H1 (cell line): ENCODE results near the gene PID1. TPM values are rescaled to one million over a fixed set of nuclear protein-coding genes. Genes with fewer than 3 reads are reported as not detected.

Experiments used
- CTCF ChIA-PET: fragments of 300-600 bp; sonication (Branson Sonifier 250); formaldehyde crosslinking; loops from one replicate; lab custom pipeline; 2021; ENCODE audit not compliant: partially characterized antibody; lab: Charles Lee
- POLR2A ChIA-PET: fragments of 300-600 bp; sonication (Branson Sonifier 250); formaldehyde crosslinking; loops from one replicate; lab custom pipeline; 2021; ENCODE audit warnings: inconsistent platforms; ENCODE audit not compliant: partially characterized antibody; lab: Charles Lee
- DNase-seq, 2 experiments: peaks; one replicate each; pipeline versions ENCODE4 v3.0.0 to v3.0.0-alpha.2; 2010 to 2022; ENCODE audit warnings: low spot score in 2 of 2, low read depth in 1 of 2, mixed read lengths in 1 of 2
- FAIRE-seq: peaks from 2 replicates; lab custom pipeline; 2011; peaks lifted over from hg19 to GRCh38; lab: Jason Lieb, UNC
- H2AFZ ChIP-seq: 2 replicates; pipeline ENCODE4 v1.8.1; 2012; ENCODE audit warnings: low read length, inconsistent platforms
- H2AK5ac ChIP-seq: 2 replicates; pipeline ENCODE4 v1.6.1; 2013; ENCODE audit warnings: low read depth, low read length
- H2BK120ac ChIP-seq: replicated peaks from 2 replicates; pipeline ENCODE3; 2013; ENCODE audit warnings: low read depth, low read length, inconsistent platforms
- H2BK12ac ChIP-seq: 2 replicates; pipeline ENCODE4 v1.6.1; 2013; ENCODE audit warnings: low read depth, low read length
- H2BK15ac ChIP-seq: 2 replicates; pipeline ENCODE4 v1.6.1; 2013; ENCODE audit warnings: low read length
- H2BK20ac ChIP-seq: 2 replicates; pipeline ENCODE4 v1.6.1; 2013; ENCODE audit warnings: low read length
- H2BK5ac ChIP-seq: 2 replicates; pipeline ENCODE4 v1.6.1; 2013; ENCODE audit warnings: low read depth, low read length
- H3K14ac ChIP-seq: 2 replicates; pipeline ENCODE4 v1.6.1; 2013; ENCODE audit warnings: inconsistent platforms; ENCODE audit not compliant: insufficient read length
- H3K18ac ChIP-seq: 2 replicates; pipeline ENCODE4 v1.6.1; 2013; ENCODE audit warnings: low read length; ENCODE audit errors: extremely low read depth
- H3K23ac ChIP-seq: 2 replicates; pipeline ENCODE4 v1.6.1; 2013; ENCODE audit warnings: inconsistent platforms; ENCODE audit not compliant: insufficient read length
- H3K23me2 ChIP-seq: 2 replicates; pipeline ENCODE4 v1.6.1; 2013; ENCODE audit warnings: low read depth, low read length
- H3K27ac ChIP-seq: 2 replicates; pipeline ENCODE4 v1.6.1; 2011; ENCODE audit warnings: low read depth, low read length, inconsistent platforms
- H3K27me3 ChIP-seq, 4 experiments: replicated peaks in 1 of 4; 1 replicate in 1 of 4; 2 replicates in 3 of 4; pipeline versions ENCODE4 v1.6.1 to v1.8.1; 2011 to 2013; ENCODE audit warnings: low read length in 3 of 4, mild to moderate bottlenecking in 3 of 4, inconsistent platforms in 2 of 4, mixed read lengths in 2 of 4, moderate library complexity in 1 of 4; ENCODE audit not compliant: control insufficient read depth in 3 of 4, insufficient read depth in 3 of 4; ENCODE audit errors: extremely low read depth in 1 of 4
- H3K36me3 ChIP-seq, 4 experiments: 2 replicates each; pipeline versions ENCODE4 v1.6.1 to v1.8.1; 2011 to 2013; ENCODE audit warnings: mild to moderate bottlenecking in 4 of 4, low read length in 3 of 4, moderate library complexity in 2 of 4, control low read depth in 1 of 4, inconsistent platforms in 1 of 4; ENCODE audit not compliant: insufficient read depth in 4 of 4, control insufficient read depth in 2 of 4
- H3K4ac ChIP-seq: replicated peaks from 2 replicates; pipeline ENCODE3; 2013; ENCODE audit warnings: low read length, low read depth, mixed read lengths, inconsistent platforms; ENCODE audit not compliant: insufficient read length
- H3K4me1 ChIP-seq, 4 experiments: replicated peaks in 1 of 4; 1 replicate in 1 of 4; 2 replicates in 3 of 4; pipeline versions ENCODE4 v1.6.1 to v1.8.1; 2011 to 2013; ENCODE audit warnings: low read length in 3 of 4, inconsistent platforms in 2 of 4, mixed read lengths in 1 of 4; ENCODE audit not compliant: insufficient read depth in 4 of 4, control insufficient read depth in 3 of 4
- H3K4me2 ChIP-seq, 2 experiments: 2 replicates each; pipeline versions ENCODE4 v1.6.1 to v1.8.1; 2011 to 2013; ENCODE audit warnings: low read depth in 2 of 2, low read length in 2 of 2, control low read depth in 1 of 2, inconsistent platforms in 1 of 2, mild to moderate bottlenecking in 1 of 2; ENCODE audit not compliant: insufficient read depth in 1 of 2
- H3K4me3 ChIP-seq, 4 experiments: fragments of 200-600, 300-600 bp in 1 of 4; sonication (generic), shearing (Covaris generic), sonication (Bioruptor Twin) in 1 of 4; 2 replicates each; pipeline versions ENCODE4 v1.5.1 to v1.8.1; 2011 to 2016; ENCODE audit warnings: low read length in 4 of 4, low read depth in 3 of 4, control low read depth in 2 of 4, inconsistent platforms in 2 of 4, mild to moderate bottlenecking in 2 of 4, mixed read lengths in 1 of 4, moderate library complexity in 1 of 4; ENCODE audit not compliant: insufficient read depth in 2 of 4; ENCODE audit errors: extremely low read depth in 1 of 4
- H3K56ac ChIP-seq: replicated peaks from 2 replicates; pipeline ENCODE3; 2013; ENCODE audit warnings: low read depth, mild to moderate bottlenecking, mixed read lengths, low read length, inconsistent platforms; ENCODE audit not compliant: insufficient read length
- H3K79me1 ChIP-seq: 2 replicates; pipeline ENCODE4 v1.6.1; 2013; ENCODE audit warnings: low read depth, low read length, control low read depth
- H3K79me2 ChIP-seq, 2 experiments: 2 replicates each; pipeline versions ENCODE4 v1.6.1 to v1.8.1; 2012 to 2013; ENCODE audit warnings: low read length in 2 of 2, mild to moderate bottlenecking in 2 of 2, inconsistent platforms in 1 of 2; ENCODE audit not compliant: insufficient read depth in 2 of 2, control insufficient read depth in 1 of 2
- H3K9ac ChIP-seq, 4 experiments: replicated peaks in 1 of 4; 1 replicate in 1 of 4; 2 replicates in 3 of 4; pipeline versions ENCODE4 v1.6.1 to v1.8.1; 2011 to 2013; ENCODE audit warnings: low read depth in 3 of 4, low read length in 3 of 4, control low read depth in 2 of 4, mild to moderate bottlenecking in 2 of 4, moderate library complexity in 2 of 4, inconsistent platforms in 1 of 4; ENCODE audit errors: extremely low read depth in 1 of 4
- H3K9me3 ChIP-seq, 2 experiments: 2 replicates each; pipeline versions ENCODE4 v1.6.1 to v1.8.1; 2012 to 2013; ENCODE audit warnings: mild to moderate bottlenecking in 2 of 2, moderate library complexity in 2 of 2, control low read depth in 1 of 2, inconsistent platforms in 1 of 2, low read depth in 1 of 2, low read length in 1 of 2, mixed read lengths in 1 of 2; ENCODE audit not compliant: insufficient read depth in 2 of 2
- H4K20me1 ChIP-seq, 2 experiments: replicated peaks in 1 of 2; 2 replicates each; pipeline versions ENCODE3 to v1.8.1; 2011 to 2013; ENCODE audit warnings: inconsistent platforms in 2 of 2, low read length in 2 of 2, mild to moderate bottlenecking in 1 of 2; ENCODE audit not compliant: insufficient read depth in 2 of 2, control insufficient read depth in 1 of 2
- H4K5ac ChIP-seq: 2 replicates; pipeline ENCODE4 v1.6.1; 2013; ENCODE audit warnings: low read length, low read depth, mixed read lengths, inconsistent platforms; ENCODE audit not compliant: insufficient read length
- H4K8ac ChIP-seq: 2 replicates; pipeline ENCODE4 v1.8.0; 2013; ENCODE audit warnings: mild to moderate bottlenecking, moderate library complexity, low read length, inconsistent platforms; ENCODE audit not compliant: insufficient read depth; ENCODE audit errors: extremely low read depth
- H4K91ac ChIP-seq: replicated peaks from 2 replicates; pipeline ENCODE3; 2013; ENCODE audit warnings: low read length, mixed read lengths, inconsistent platforms; ENCODE audit not compliant: insufficient read length
- CHD2 ChIP-seq: IDR thresholded peaks from 2 replicates; pipeline ENCODE4 v1.6.1; 2012; ENCODE audit warnings: low read length, improper control_type of control experiment
- GABPA ChIP-seq: IDR thresholded peaks from 2 replicates; pipeline ENCODE4 v1.6.1; 2011; ENCODE audit warnings: mild to moderate bottlenecking, low read length, moderate library complexity, borderline replicate concordance; ENCODE audit not compliant: insufficient read depth
- HDAC6 ChIP-seq: IDR thresholded peaks from one replicate; pipeline ENCODE4 v1.7.1; 2012; ENCODE audit warnings: low read depth, mild to moderate bottlenecking, inconsistent platforms, low read length, moderate library complexity
- JUN ChIP-seq: IDR thresholded peaks from 2 replicates; pipeline ENCODE4 v1.6.1; 2011; ENCODE audit warnings: low read depth, mild to moderate bottlenecking, improper control_type of control experiment, low read length
- NRF1 ChIP-seq: IDR thresholded peaks from 2 replicates; pipeline ENCODE4 v1.6.1; 2011; ENCODE audit warnings: mild to moderate bottlenecking, low read depth, low read length, improper control_type of control experiment
- PHF8 ChIP-seq: fragments of 200-600 bp; sonication (generic); conservative IDR thresholded peaks from 2 replicates; pipeline ENCODE4 v1.7.1; 2012; ENCODE audit warnings: low read depth, mild to moderate bottlenecking, inconsistent platforms, low read length, moderate library complexity
- POLR2AphosphoS5 ChIP-seq: IDR thresholded peaks from 2 replicates; pipeline ENCODE4 v1.6.1; 2011; ENCODE audit warnings: low read depth, low read length
- RBBP5 ChIP-seq: IDR thresholded peaks from 2 replicates; pipeline ENCODE4 v1.7.1; 2012; ENCODE audit warnings: low read depth, mild to moderate bottlenecking, inconsistent platforms, low read length, moderate library complexity, borderline replicate concordance
- TAF1 ChIP-seq: IDR thresholded peaks from 2 replicates; pipeline ENCODE4 v1.6.1; 2011; ENCODE audit warnings: mild to moderate bottlenecking, low read depth, low read length
- TCF12 ChIP-seq: IDR thresholded peaks from 2 replicates; pipeline ENCODE4 v1.6.1; 2011; ENCODE audit warnings: low read depth, mild to moderate bottlenecking, low read length
- WGBS, 2 experiments: shearing (Covaris generic) in 1 of 2; methylation state at CpG; one replicate each; pipeline versions ENCODE4 v1.1.6 to v1.1.7; 2013 to 2015; ENCODE audit warnings: low lambda C conversion rate in 2 of 2, mixed read lengths in 2 of 2, inconsistent platforms in 1 of 2, low coverage in 1 of 2, missing lambda C conversion rate in 1 of 2; ENCODE audit not compliant: insufficient replicate concordance in 2 of 2, insufficient coverage in 1 of 2, insufficient read length in 1 of 2; ENCODE audit errors: extremely low coverage in 1 of 2, missing lambda C conversion rate in 1 of 2; 5-methylcytosine and 5-hydroxymethylcytosine counted together
- polyA plus RNA-seq, 7 experiments: library from polyadenylated mRNA; depleted of rRNA in 3 of 7; stranded (reverse) in 5 of 7; unstranded in 2 of 7; fragments of >200 nt in 5 of 7; fragments of 200-250 nt in 2 of 7; gene quantifications; 1 replicate in 5 of 7; 2 replicates in 1 of 7; 4 replicates in 1 of 7; pipeline versions ENCODE4 v1.2.1 to v1.2.3, GENCODE V29; 2011 to 2013; ENCODE audit warnings: missing spikeins in 2 of 7, mixed read lengths in 2 of 7
- total RNA-seq: library from RNA; stranded (reverse); fragmentation: NEBNext Ultra II Directional; extraction: Animal tissue kit (Norgen Biotek cat#: 25700); gene quantifications from 2 replicates; pipeline ENCODE4 v1.2.1, GENCODE V29; 2021
- TF ChIP-seq, protein P1 (sequence below): IDR thresholded peaks from 2 replicates; pipeline ENCODE4 v1.6.1; 2012; ENCODE audit warnings: low read length, inconsistent platforms

Gene PID1
- total and polyA plus RNA-seq, 2 of the 8 experiments (the other 6 are each of a cell fraction or from before 2014, with no cell fraction given): 1.5 to 3.3 TPM

DNA sequence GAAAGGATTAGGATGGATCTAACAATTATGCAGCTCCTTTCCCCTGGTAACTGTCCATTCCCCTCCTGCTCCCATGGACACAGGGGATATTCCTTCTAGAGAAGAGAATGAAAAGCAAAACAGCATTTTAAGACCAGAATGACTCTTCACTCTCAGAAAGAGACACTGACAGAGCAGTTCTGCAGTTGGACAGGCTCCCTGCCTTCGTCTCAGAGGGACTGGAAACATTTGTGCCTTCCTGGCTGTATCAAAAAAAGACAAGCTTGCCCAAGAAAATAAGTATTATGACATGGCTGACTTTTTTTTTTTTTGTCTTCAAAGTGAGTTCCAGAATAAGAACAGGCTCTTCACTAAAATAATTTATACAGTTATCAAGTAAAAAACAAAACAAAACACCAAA is 9.5 kb downstream of the PID1 start:
- FAIRE-seq (no peak), DNase-seq (no peak)
- no peak overlapping the region for H3K23ac ChIP-seq
- no peak overlapping the region for H3K4me2 ChIP-seq
- no peak overlapping the region for H3K4me3 ChIP-seq
- no peak overlapping the region for H4K5ac ChIP-seq
- H3K79me2 ChIP-seq: no peaks in the 10 kb centered on the region
- H3K9ac ChIP-seq: no peak overlapping the region
- H3K18ac ChIP-seq: no peak overlapping the region
- CTCF ChIA-PET: interaction anchor here (0.7 to 3.0 kb wide), 5 partner anchors 12 to 1771 kb away, joined by 3 to 9 read pairs (median 3); no protein-coding TSS in a partner anchor
- H3K4ac ChIP-seq: no peak overlapping the region
- no peaks in the 10 kb centered on the region for H3K36me3 ChIP-seq
- H3K27me3 ChIP-seq: no peaks in the 10 kb centered on the region
- H2BK5ac ChIP-seq: no peak overlapping the region
- H3K79me1 ChIP-seq: no peaks in the 10 kb centered on the region
- H2BK120ac ChIP-seq: no peak overlapping the region
- no peak overlapping the region for H2BK20ac ChIP-seq
- WGBS, 2 experiments: 85% methylated on average over 1 of the region's 1 CpG; no CpG with 5 or more reads in 1 of the 2 experiments
- POLR2A ChIA-PET: no interaction called here
- no peak overlapping the region for H4K8ac ChIP-seq
- no peak overlapping the region for H2AFZ ChIP-seq
- H4K91ac ChIP-seq: no peak overlapping the region
- H4K20me1 ChIP-seq: no peaks in the 10 kb centered on the region
- H2AK5ac ChIP-seq: no peak overlapping the region
- no peaks in the 10 kb centered on the region for H3K23me2 ChIP-seq
- no peaks in the 10 kb centered on the region for H3K4me1 ChIP-seq
- H3K27ac ChIP-seq: no peak overlapping the region
- no peaks in the 10 kb centered on the region for H3K9me3 ChIP-seq
- no peak overlapping the region for H2BK15ac ChIP-seq
- no peak overlapping the region for H3K14ac ChIP-seq
- H2BK12ac ChIP-seq: no peak overlapping the region
- no peak overlapping the region for H3K56ac ChIP-seq
- TF ChIP-seq TAF1 (no peak), JUN (no peak), TCF12 (no peak), HDAC6 (no peak), GABPA (no peak), PHF8 (no peak), RBBP5 (no peak), CHD2 (no peak), NRF1 (no peak), POLR2AphosphoS5 (no peak)
- TF ChIP-seq, protein P1, sequence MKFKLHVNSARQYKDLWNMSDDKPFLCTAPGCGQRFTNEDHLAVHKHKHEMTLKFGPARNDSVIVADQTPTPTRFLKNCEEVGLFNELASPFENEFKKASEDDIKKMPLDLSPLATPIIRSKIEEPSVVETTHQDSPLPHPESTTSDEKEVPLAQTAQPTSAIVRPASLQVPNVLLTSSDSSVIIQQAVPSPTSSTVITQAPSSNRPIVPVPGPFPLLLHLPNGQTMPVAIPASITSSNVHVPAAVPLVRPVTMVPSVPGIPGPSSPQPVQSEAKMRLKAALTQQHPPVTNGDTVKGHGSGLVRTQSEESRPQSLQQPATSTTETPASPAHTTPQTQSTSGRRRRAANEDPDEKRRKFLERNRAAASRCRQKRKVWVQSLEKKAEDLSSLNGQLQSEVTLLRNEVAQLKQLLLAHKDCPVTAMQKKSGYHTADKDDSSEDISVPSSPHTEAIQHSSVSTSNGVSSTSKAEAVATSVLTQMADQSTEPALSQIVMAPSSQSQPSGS: no peak
